ENCODE measurements around the gene FAM83D. TPM values are rescaled to one million over a fixed set of nuclear protein-coding genes. Genes with fewer than 3 reads are reported as not detected.

The FAM83D gene
- total RNA-seq, 4 donors from 2014 or later, result 8.7 to 17.4 (median 14.0) TPM

GRCh38 chr20:38915355-38915754, 10.9 kb upstream of the FAM83D start:
- 92 to 94% methylated on average over 7 of the region's 7 CpGs for WGBS, 2 donors
- TF ChIP-seq CTCF (IDR thresholded peaks at IDR 0.05) (no peak), POLR2A (IDR thresholded peaks at IDR 0.05) (no peak)
- intact Hi-C loops (cut with DNase I; ENCODE audit: low total_unique reads), result no loop called here
- H3K4me3 ChIP-seq (ENCODE audit: low read depth, poor library complexity, severe bottlenecking), result no peak overlapping the region
- DNase-seq (ENCODE audit: low spot score in 2 of 2), result no peak

- no peak for DNase-seq (ENCODE audit: low spot score in 2 of 2)
- 81% methylated on average over 4 of the region's 4 CpGs for whole genome bisulfite sequencing, 2 donors
- intact Hi-C loops (cut with DNase I; ENCODE audit: low total_unique reads), result no loop called here
- H3K4me3 ChIP-seq (ENCODE audit: low read depth, poor library complexity, severe bottlenecking), result no peak overlapping the region
- no peak for TF ChIP-seq CTCF (IDR thresholded peaks at IDR 0.05)
- TF ChIP-seq POLR2A (IDR thresholded peaks at IDR 0.05), result no peak
Measured at GRCh38 chr20:38917657-38918056, 8.6 kb upstream of the FAM83D start.

GRCh38 chr20:38918172-38918571, 8.0 kb upstream of the FAM83D start:
- whole genome bisulfite sequencing, 2 donors, result 89 to 90% methylated on average over 19 of the region's 19 CpGs
- H3K4me3 ChIP-seq (ENCODE audit: low read depth, poor library complexity, severe bottlenecking), result no peak overlapping the region
- intact Hi-C loops (cut with DNase I; ENCODE audit: low total_unique reads), result no loop called here
- no peak for DNase-seq (ENCODE audit: low spot score in 2 of 2)
- TF ChIP-seq CTCF (IDR thresholded peaks at IDR 0.05), result no peak
- TF ChIP-seq POLR2A (IDR thresholded peaks at IDR 0.05), result no peak

- 72 to 81% methylated on average over 7 of the region's 7 CpGs for WGBS, 2 donors
- H3K4me3 ChIP-seq (ENCODE audit: low read depth, poor library complexity, severe bottlenecking), result no peak overlapping the region
- intact Hi-C loops (cut with DNase I; ENCODE audit: low total_unique reads), result no loop called here
Measured at GRCh38 chr20:38919683-38920082, 6.5 kb upstream of the FAM83D start.

DNA sequence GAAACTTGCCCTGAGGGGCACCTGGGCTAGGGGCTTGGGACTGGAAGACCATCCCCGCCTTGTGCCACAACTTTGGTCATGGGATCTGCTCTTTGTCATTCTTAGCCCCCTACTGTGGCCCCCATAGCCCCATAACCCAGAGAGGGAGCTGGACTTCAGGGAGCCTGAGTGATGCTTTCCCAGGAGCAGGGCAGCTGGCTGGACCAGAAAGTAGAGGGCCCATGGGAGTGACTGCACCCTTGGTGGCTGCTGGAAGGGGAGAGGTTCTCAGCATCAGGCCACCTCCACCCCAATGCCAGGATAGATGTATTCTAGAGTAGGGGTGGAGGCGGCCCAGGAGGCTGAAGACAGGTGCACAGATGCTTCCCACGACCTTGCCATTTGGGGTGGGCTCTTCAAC, 5.8 kb upstream of the FAM83D start:
- 74 to 84% methylated on average over 3 of the region's 3 CpGs for WGBS, 2 donors
- no peak for DNase-seq (ENCODE audit: low spot score in 2 of 2)
- no peak overlapping the region for H3K4me3 ChIP-seq (ENCODE audit: low read depth, poor library complexity, severe bottlenecking)
- TF ChIP-seq CTCF (IDR thresholded peaks at IDR 0.05), result no peak
- TF ChIP-seq POLR2A (IDR thresholded peaks at IDR 0.05), result no peak
- intact Hi-C loops (cut with DNase I; ENCODE audit: low total_unique reads), result no loop called here

More at GRCh38 chr20:38919683-38920082, 6.5 kb upstream of the FAM83D start:
- TF ChIP-seq CTCF (IDR thresholded peaks at IDR 0.05) (no peak), POLR2A (IDR thresholded peaks at IDR 0.05) (no peak)
- DNase-seq (ENCODE audit: low spot score in 2 of 2), result no peak

GRCh38 chr20:38920851-38921250, 5.4 kb upstream of the FAM83D start:
- DNase-seq (ENCODE audit: low spot score in 2 of 2), result no peak
- intact Hi-C loops (cut with DNase I; ENCODE audit: low total_unique reads), result no loop called here
- 59 to 64% methylated on average over 9 of the region's 9 CpGs for WGBS, 2 donors
- H3K4me3 ChIP-seq (ENCODE audit: low read depth, poor library complexity, severe bottlenecking), result no peak overlapping the region
- TF ChIP-seq CTCF (IDR thresholded peaks at IDR 0.05) (no peak), POLR2A (IDR thresholded peaks at IDR 0.05) (no peak)
